Activated naive CD8-positive, alpha-beta T cell treated with anti-CD3 and anti-CD28 coated beads, Interleukin-2, amount 50 U/mL, for 24 hours (primary cell): Measurements from ENCODE around the gene PLEKHA1.

Source experiments
- ATAC-seq: fragments of 150-1000 bp; cut with Tn5 transposase; one replicate; pipeline ENCODE4 v1.10.0; 2021
- DNase-seq: peaks from one replicate; pipeline ENCODE4 v3.0.0; 2021
- H3K27ac Mint-ChIP-seq: one replicate; pipeline ENCODE4 v1.8.0; 2021; ENCODE audit warnings: mild to moderate bottlenecking, mixed read lengths
- H3K27me3 Mint-ChIP-seq: one replicate; pipeline ENCODE4 v1.8.0; 2021; ENCODE audit warnings: mixed read lengths
- H3K36me3 Mint-ChIP-seq: one replicate; pipeline ENCODE4 v1.8.0; 2021; ENCODE audit warnings: low read depth, mixed read lengths
- H3K4me1 Mint-ChIP-seq: one replicate; pipeline ENCODE4 v1.8.0; 2021; ENCODE audit warnings: mixed read lengths
- H3K4me3 Mint-ChIP-seq: one replicate; pipeline ENCODE4 v1.8.0; 2021; ENCODE audit warnings: mild to moderate bottlenecking, moderate library complexity, mixed read lengths
- H3K9me3 Mint-ChIP-seq: one replicate; pipeline ENCODE4 v1.8.0; 2021; ENCODE audit warnings: mixed read lengths

Gene PLEKHA1

DNA sequence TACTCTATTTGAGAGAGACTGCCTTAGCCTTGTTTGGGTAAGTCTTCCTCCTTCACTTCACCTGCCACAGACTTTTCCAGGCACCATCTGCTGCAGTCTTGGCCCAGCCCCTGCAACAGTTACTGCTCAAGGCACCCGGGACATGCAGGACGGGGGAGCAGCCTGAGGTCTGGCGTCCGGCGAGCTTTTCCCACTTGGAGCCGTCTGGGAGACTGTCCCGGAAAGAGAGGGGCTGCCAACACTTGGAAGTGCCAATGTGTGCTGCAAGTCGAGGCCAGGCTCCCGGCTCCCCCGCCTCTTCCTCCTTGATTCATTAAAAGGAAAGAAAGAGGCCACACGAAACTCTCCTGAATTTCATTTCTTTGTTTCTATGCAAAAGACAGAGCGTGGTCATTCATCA, 100.6 kb downstream of the PLEKHA1 start:
- Mint-ChIP-seq H3K36me3 (no peaks in the 10 kb centered on the region), H3K4me3 (no peak overlapping the region), H3K4me1 (peaks cover 5% of the 10 kb centered on the region), H3K9me3 (no peaks in the 10 kb centered on the region), H3K27ac (no peak overlapping the region), H3K27me3 (peaks cover 14% of the 10 kb centered on the region)
- no peak for ATAC-seq
- no peak for DNase-seq

DNA sequence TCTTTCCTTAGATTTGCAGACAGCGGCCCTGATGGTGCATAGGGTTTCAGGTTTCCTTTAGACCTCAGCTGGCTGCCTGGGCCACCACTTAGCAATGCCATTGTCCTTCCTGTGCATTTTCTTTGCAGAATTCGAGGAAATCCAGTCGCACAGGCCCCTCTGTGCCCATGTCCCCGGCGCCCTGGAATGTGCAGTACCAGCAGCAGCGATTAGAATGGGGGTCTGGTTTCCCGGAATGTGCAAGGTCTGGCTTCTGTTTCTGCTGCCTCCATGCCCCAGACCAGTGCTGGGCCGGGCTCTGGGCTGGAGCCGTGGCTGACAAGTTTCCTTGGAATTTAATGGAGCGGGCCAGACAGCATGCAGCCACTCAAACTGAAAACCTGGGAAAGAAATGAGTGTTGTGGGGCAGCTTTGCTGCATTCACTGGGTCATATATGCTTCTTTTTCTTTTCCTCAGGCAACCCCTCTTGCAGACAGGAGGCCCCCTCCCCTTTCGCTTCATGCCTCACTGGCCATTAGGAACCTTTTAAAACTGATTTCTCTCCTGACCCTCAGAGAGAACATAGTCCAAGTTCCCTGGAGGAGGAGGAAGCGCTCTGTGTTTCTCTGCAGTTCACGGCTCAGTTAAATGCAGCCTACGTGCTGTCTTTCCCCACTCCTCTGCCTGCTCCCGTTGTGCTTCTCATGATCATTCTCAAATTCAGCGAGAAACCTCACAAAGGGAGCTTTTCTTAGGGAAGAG, 101.3 kb downstream of the PLEKHA1 start:
- peaks cover 13% of the 10 kb centered on the region for H3K27me3 Mint-ChIP-seq
- no peak overlapping the region for H3K27ac Mint-ChIP-seq
- ATAC-seq (no peak), DNase-seq (no peak)
- no peak overlapping the region for H3K4me3 Mint-ChIP-seq
- H3K4me1 Mint-ChIP-seq = peaks cover 5% of the 10 kb centered on the region
- H3K36me3 Mint-ChIP-seq = no peaks in the 10 kb centered on the region
- no peaks in the 10 kb centered on the region for H3K9me3 Mint-ChIP-seq

DNA sequence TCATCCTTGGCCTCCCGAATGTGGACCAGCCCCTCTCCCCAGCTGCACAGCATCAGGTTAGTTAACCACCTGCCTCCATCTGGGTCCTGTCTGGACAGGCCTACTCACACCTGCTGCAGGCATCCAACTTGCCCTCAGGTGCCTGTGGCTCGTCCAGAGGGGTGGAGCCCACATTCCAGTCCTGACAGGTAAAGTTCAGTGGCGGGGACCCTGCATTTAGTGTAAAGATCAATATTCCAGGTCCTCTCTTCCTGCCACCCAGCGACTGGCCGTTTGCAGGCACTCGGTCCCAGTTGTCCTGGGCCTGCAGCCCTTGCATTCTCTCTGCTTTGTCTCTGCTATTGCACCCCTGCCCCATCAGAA, 101.8 kb downstream of the PLEKHA1 start:
- H3K4me3 Mint-ChIP-seq = no peak overlapping the region
- DNase-seq = no peak

DNA sequence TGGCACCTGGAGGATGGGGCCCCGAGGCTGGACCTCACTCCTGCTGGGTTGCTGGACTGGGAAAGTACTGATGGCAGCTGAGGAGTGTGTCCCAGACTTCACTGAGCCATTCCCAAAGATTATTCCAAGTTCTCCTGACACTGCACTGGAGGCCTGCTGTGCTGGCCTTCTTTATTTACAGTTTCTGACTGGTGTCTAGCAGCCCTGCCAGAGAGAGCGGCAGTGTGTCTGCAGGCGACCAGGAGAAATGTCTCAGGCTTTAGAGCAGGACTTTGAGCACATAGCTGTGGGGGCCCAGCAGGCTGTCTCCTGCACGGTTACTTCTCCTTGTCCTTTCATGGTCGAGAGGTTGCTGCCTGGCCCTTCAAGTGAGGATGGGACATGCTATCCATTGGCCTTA, 102.9 kb downstream of the PLEKHA1 start:
- Mint-ChIP-seq H3K27ac (no peak overlapping the region), H3K36me3 (no peaks in the 10 kb centered on the region), H3K4me1 (peaks cover 5% of the 10 kb centered on the region), H3K9me3 (peaks cover 4% of the 10 kb centered on the region), H3K4me3 (no peak overlapping the region), H3K27me3 (peaks cover 9% of the 10 kb centered on the region)
- DNase-seq = no peak
- ATAC-seq = no peak

More for the DNA sequence above, 101.8 kb downstream of the PLEKHA1 start:
- peaks cover 9% of the 10 kb centered on the region for H3K27me3 Mint-ChIP-seq
- peaks cover 5% of the 10 kb centered on the region for H3K4me1 Mint-ChIP-seq
- no peak overlapping the region for H3K27ac Mint-ChIP-seq
- H3K36me3 Mint-ChIP-seq = no peaks in the 10 kb centered on the region
- no peaks in the 10 kb centered on the region for H3K9me3 Mint-ChIP-seq
- no peak for ATAC-seq

DNA sequence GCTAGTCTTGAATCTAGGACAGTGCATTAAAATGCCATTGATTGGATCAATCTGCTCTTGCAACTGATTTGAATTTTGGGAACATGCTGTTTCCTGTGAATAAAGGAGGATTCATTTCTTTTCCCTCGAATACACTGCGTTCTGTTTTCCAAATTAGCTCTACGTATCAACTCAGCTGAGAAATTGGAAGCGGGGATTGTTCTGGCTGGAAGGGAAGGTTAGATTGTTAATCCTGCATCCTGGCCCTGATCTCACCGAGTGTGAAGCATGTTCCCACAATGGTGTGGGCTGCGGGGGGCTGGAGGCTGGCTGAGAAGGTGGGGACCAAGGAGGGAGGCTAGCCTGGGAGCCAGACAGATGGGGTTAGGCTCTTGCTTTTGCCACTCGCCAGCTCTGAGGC, 104.5 kb downstream of the PLEKHA1 start:
- H3K27me3 Mint-ChIP-seq = peaks cover 9% of the 10 kb centered on the region
- ATAC-seq (no peak), DNase-seq (no peak)
- no peak overlapping the region for H3K4me3 Mint-ChIP-seq
- no peak overlapping the region for H3K27ac Mint-ChIP-seq
- H3K9me3 Mint-ChIP-seq = peaks cover 4% of the 10 kb centered on the region
- H3K4me1 Mint-ChIP-seq = peaks cover 5% of the 10 kb centered on the region
- no peaks in the 10 kb centered on the region for H3K36me3 Mint-ChIP-seq

DNA sequence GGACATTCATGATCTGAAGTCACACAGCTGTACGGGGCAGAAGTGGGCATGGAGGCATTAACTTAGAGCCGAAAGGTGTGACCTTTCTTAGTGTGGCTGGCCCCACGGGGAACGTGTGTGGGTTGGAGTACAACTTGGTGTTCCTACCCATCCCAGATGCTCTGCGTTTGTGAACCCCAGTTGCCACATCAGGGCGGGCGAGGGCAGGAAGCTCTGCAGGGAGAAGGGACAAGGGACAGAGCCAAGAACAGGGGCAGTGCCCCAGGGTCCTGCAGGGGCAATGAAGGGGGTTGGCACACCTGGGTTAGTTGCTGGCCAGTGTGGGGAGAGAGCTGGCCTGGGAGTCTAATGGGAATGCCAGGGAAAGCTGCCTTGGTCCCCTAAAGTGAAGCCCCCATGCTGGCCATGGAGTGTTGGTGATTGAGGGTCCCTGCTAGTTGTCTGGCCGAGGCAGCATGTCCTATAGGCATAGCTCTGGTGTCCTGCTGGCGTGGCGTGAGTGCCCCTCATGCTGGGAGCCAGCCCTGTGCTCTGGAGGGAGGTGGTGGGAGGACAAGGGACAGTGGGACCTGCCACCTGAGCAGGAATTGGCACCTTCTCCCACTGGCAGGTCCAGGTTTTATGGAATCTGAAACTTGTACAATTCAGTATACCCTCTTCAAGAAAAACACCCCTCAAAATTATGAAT, 105.8 kb downstream of the PLEKHA1 start:
- H3K4me1 Mint-ChIP-seq = no peaks in the 10 kb centered on the region
- H3K27me3 Mint-ChIP-seq = peaks cover 4% of the 10 kb centered on the region
- no peaks in the 10 kb centered on the region for H3K36me3 Mint-ChIP-seq
- H3K27ac Mint-ChIP-seq = no peak overlapping the region
- DNase-seq = no peak
- H3K9me3 Mint-ChIP-seq = peaks cover 4% of the 10 kb centered on the region
- H3K4me3 Mint-ChIP-seq = no peak overlapping the region
- ATAC-seq = no peak

DNA sequence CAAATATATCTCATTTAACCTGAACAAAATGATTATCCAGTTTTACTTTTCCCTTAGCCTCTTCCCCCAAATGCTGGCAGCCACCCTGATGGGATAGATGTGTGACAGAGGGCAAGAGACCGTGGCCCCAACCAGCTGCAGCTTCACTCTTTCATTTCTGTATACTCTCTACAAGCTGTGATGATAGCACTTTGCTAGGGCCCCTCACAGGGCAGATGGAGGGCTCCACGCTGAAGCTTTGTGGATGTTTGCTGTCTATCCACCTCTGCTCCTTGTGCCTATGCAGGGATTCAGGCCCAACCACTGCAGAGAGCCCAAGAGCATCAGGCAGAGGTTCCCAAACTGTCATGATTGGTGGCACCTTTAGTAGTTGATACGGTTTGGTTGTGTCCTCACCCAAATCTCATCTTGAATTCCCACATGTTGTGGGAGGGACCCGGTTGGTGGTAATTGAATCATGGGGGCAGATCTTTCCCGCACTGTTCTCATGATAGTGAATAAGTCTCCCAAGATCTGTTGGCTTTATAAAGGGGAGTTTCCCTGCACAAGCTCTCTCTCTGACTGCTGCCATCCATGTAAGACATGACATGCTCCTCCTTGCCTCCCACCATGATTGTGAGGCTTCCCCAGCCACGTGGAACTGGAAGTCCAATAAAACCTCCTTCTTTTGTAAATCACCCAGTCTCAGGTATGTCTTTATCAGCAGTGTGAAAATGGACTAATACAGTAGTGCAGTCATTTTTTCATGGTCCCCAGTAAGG, 107.0 kb downstream of the PLEKHA1 start:
- Mint-ChIP-seq H3K36me3 (no peaks in the 10 kb centered on the region), H3K4me3 (no peak overlapping the region), H3K4me1 (no peaks in the 10 kb centered on the region), H3K9me3 (peaks cover 4% of the 10 kb centered on the region), H3K27ac (no peak overlapping the region), H3K27me3 (peaks cover 4% of the 10 kb centered on the region)
- DNase-seq = no peak
- no peak for ATAC-seq
